Heart left ventricle (tissue), 13 donors: Measurements from ENCODE around the gene SIX5.

Source experiments
- CTCF ChIP-seq, 12 donors: fragments of 200-600 bp; sonication (generic) in 4 of 12; IDR thresholded peaks; one replicate each; pipeline versions ENCODE4 v1.5.0 to v1.8.0; 2018 to 2022; ENCODE audit warnings: antibody characterized with exemption in 12 of 12, mild to moderate bottlenecking in 5 of 12
- POLR2A ChIP-seq, 2 donors: fragments of 450-650 bp; IDR thresholded peaks; one replicate each; pipeline ENCODE4 v1.6.1; 2017; ENCODE audit warnings: antibody characterized with exemption in 2 of 2, mild to moderate bottlenecking in 2 of 2, moderate library complexity in 2 of 2
- donor health status: ischemic (EF 13 %, LVEDD 7.1; RV severe dilation, severe dysfunction).
- donor health status: DM: no; HTN: yes; CAD: no.
- donor health status: DM: no; HTN: no; CAD: no.
- donor health status: ischemic (EF 25% LVEDD 6.9; RV normal size, moderate dysfunction).
- donor health status: ischemic (EF 25% LVEDD 5.7; RV mildly dilated, moderate dysfunction).
- donor health status: ischemic (EF 35%, LVEDD 5.7; RV mildly dilated, moderate dysfunction).
- donor health status: nonischemic (EF 11% LVEDD 7.7; RV severe dilation, severe dysfunction).
- donor health status: DM: yes; HTN: yes; CAD: no.
- donor health status: PGD.
- donor health status: ischemic (EF 29% LVEDD 5.4; RV normal size, mild dysfunction).
- donor health status: nonischemic (EF 23%, LVEDD 6.1; RV moderate dilation, normal function).

- no peak for TF ChIP-seq CTCF (IDR thresholded peaks at IDR 0.05)
- no peak for TF ChIP-seq POLR2A (IDR thresholded peaks at IDR 0.05)
These were observed 46.6 kb upstream of the SIX5 start for GRCh38 chr19:45815481-45816216.
